Measurements from ENCODE around the gene AGBL1. TPM values are rescaled to one million over a fixed set of nuclear protein-coding genes. Genes with fewer than 3 reads are reported as not detected.

AGBL1 gene
- not detected for total RNA-seq

DNA sequence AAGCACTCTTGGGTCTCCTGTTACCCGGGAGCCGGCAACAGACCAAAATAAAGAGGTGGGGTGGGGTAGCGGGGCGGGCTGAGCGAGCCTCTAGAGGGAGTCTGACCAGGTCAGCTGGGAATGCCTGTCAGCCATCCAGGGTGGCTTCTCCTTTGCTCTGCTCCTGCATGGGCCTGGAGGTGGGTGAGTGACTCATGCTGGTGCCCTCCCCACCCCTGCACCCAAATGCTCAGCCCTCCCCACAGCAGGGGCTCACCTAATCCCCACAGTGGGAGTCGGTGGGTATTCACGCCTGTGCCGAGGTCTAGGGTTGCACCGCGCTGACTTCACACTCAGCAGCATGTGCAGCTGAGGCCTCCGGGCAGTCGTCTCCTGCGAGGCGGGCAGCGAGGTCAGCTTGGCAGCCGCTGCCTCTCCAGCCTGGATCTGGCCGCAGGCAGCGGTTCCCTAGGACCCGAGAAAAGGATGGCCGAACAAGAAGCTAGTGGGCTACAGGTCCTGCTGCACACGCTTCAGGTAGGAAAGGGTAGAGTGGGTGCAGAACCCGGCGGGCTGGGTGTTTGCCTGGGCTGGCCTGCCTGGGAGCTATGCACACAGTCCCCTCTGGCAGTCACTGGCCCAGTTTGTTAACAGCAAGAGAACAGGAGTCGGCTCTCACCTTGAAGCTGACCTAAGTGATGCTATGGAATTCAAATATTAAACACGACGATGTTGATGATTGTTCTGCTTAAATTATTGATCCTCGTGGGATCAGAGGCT, at the start of gene AGBL1:
Gene AGBL1 (plus strand): TSS at position 364 of the 759 bp plus-strand sequence.
- TF ChIP-seq, protein P1, sequence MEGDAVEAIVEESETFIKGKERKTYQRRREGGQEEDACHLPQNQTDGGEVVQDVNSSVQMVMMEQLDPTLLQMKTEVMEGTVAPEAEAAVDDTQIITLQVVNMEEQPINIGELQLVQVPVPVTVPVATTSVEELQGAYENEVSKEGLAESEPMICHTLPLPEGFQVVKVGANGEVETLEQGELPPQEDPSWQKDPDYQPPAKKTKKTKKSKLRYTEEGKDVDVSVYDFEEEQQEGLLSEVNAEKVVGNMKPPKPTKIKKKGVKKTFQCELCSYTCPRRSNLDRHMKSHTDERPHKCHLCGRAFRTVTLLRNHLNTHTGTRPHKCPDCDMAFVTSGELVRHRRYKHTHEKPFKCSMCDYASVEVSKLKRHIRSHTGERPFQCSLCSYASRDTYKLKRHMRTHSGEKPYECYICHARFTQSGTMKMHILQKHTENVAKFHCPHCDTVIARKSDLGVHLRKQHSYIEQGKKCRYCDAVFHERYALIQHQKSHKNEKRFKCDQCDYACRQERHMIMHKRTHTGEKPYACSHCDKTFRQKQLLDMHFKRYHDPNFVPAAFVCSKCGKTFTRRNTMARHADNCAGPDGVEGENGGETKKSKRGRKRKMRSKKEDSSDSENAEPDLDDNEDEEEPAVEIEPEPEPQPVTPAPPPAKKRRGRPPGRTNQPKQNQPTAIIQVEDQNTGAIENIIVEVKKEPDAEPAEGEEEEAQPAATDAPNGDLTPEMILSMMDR (IDR thresholded peaks at IDR 0.05), result no peak
- no peak for ATAC-seq (ENCODE audit: insufficient number of reproducible peaks, low FRiP score, low read depth)
- no peak for DNase-seq (ENCODE audit: low spot score)

GRCh38 chr15:86034904-86035303, 44.8 kb upstream of the AGBL1 start:
- Histone ChIP-seq H3K27me3 (replicated peaks; ENCODE audit: insufficient read depth) (no peaks in the 10 kb centered on the region), H3K36me3 (no peaks in the 10 kb centered on the region), H3K4me3 (no peak overlapping the region), H3K4me1 (ENCODE audit: control insufficient read depth in 1 of 2, low read depth in 2 of 2) (no peaks in the 10 kb centered on the region), H3K27ac (no peak overlapping the region), H3K9me3 (no peaks in the 10 kb centered on the region)
- DNase-seq (ENCODE audit: low spot score), result no peak
- TF ChIP-seq, protein P1 (IDR thresholded peaks at IDR 0.05), result no peak
- no peak for ATAC-seq (ENCODE audit: insufficient number of reproducible peaks, low FRiP score, low read depth)

More for the DNA sequence above, at the start of gene AGBL1:
- no peak within 1 kb of the TSS for H3K4me3 ChIP-seq
- no peaks in the 10 kb centered on the region for H3K4me1 ChIP-seq (ENCODE audit: control insufficient read depth in 1 of 2, low read depth in 2 of 2)
- no peaks in the 10 kb centered on the region for H3K36me3 ChIP-seq
- H3K9me3 ChIP-seq, result no peaks in the 10 kb centered on the region
- no peaks in the 10 kb centered on the region for H3K27me3 ChIP-seq (replicated peaks; ENCODE audit: insufficient read depth)
- no peak within 1 kb of the TSS for H3K27ac ChIP-seq

GRCh38 chr15:86036243-86036642, 43.4 kb upstream of the AGBL1 start:
- DNase-seq (ENCODE audit: low spot score), result no peak
- Histone ChIP-seq H3K27ac (no peak overlapping the region), H3K36me3 (no peaks in the 10 kb centered on the region), H3K27me3 (replicated peaks; ENCODE audit: insufficient read depth) (no peaks in the 10 kb centered on the region), H3K4me1 (ENCODE audit: control insufficient read depth in 1 of 2, low read depth in 2 of 2) (no peaks in the 10 kb centered on the region), H3K4me3 (no peak overlapping the region), H3K9me3 (no peaks in the 10 kb centered on the region)
- no peak for ATAC-seq (ENCODE audit: insufficient number of reproducible peaks, low FRiP score, low read depth)
- TF ChIP-seq, protein P1 (IDR thresholded peaks at IDR 0.05), result no peak

DNA sequence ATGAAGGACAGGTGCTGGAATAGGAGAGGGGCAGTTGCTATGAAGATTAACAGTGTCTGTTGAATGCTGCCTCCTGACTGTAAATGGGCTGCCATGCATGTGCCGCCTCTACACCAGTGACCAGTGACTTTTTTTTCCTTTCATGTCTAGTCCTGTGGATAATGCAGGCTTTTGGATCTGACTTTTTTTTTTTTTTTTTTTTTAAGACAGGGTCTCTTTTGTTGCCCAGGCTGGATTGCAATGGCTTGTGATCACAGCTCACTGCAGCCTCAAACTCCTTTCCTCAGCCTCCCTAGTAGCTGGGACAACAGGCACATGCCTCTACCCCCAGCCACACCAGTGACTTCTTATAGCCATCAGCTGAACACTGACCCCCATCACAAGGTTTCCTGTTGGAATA, 41.2 kb upstream of the AGBL1 start:
- TF ChIP-seq, protein P1 (IDR thresholded peaks at IDR 0.05), result no peak
- H3K4me3 ChIP-seq, result no peak overlapping the region
- H3K9me3 ChIP-seq, result no peaks in the 10 kb centered on the region
- DNase-seq (ENCODE audit: low spot score) (no peak), ATAC-seq (ENCODE audit: insufficient number of reproducible peaks, low FRiP score, low read depth) (no peak)
- H3K27ac ChIP-seq, result no peak overlapping the region
- no peaks in the 10 kb centered on the region for H3K36me3 ChIP-seq
- H3K4me1 ChIP-seq (ENCODE audit: control insufficient read depth in 1 of 2, low read depth in 2 of 2), result no peaks in the 10 kb centered on the region
- no peaks in the 10 kb centered on the region for H3K27me3 ChIP-seq (replicated peaks; ENCODE audit: insufficient read depth)

GRCh38 chr15:86040356-86041033, 39.2 kb upstream of the AGBL1 start:
- H3K4me1 ChIP-seq (ENCODE audit: control insufficient read depth in 1 of 2, low read depth in 2 of 2), result no peaks in the 10 kb centered on the region
- TF ChIP-seq, protein P1 (IDR thresholded peaks at IDR 0.05), result no peak
- H3K36me3 ChIP-seq, result no peaks in the 10 kb centered on the region
- no peak overlapping the region for H3K4me3 ChIP-seq
- ATAC-seq (ENCODE audit: insufficient number of reproducible peaks, low FRiP score, low read depth), result no peak
- H3K9me3 ChIP-seq, result no peaks in the 10 kb centered on the region
- no peaks in the 10 kb centered on the region for H3K27me3 ChIP-seq (replicated peaks; ENCODE audit: insufficient read depth)
- no peak overlapping the region for H3K27ac ChIP-seq
- DNase-seq (ENCODE audit: low spot score), result no peak

Measured in thoracic aorta (tissue), 2 donors.